Mammary epithelial cell (primary cell): ENCODE results near the gene HTD2.

ENCODE experiments used
- EZH2 ChIP-seq: IDR thresholded peaks from 2 replicates; pipeline ENCODE4 v1.6.1; 2012; ENCODE audit warnings: low read length, inconsistent platforms, borderline replicate concordance
- TF ChIP-seq, protein P1 (sequence below), 2 donors: IDR thresholded peaks in 1 of 2; conservative IDR thresholded peaks in 1 of 2; 2 replicates each; pipeline ENCODE4 v1.5.1; 2011 to 2012; ENCODE audit warnings: inconsistent platforms in 2 of 2, low read length in 2 of 2, mild to moderate bottlenecking in 2 of 2, control low read depth in 1 of 2, low read depth in 1 of 2; ENCODE audit not compliant: insufficient read depth in 1 of 2; ENCODE audit errors: extremely low read depth in 1 of 2

- TF ChIP-seq, protein P1, sequence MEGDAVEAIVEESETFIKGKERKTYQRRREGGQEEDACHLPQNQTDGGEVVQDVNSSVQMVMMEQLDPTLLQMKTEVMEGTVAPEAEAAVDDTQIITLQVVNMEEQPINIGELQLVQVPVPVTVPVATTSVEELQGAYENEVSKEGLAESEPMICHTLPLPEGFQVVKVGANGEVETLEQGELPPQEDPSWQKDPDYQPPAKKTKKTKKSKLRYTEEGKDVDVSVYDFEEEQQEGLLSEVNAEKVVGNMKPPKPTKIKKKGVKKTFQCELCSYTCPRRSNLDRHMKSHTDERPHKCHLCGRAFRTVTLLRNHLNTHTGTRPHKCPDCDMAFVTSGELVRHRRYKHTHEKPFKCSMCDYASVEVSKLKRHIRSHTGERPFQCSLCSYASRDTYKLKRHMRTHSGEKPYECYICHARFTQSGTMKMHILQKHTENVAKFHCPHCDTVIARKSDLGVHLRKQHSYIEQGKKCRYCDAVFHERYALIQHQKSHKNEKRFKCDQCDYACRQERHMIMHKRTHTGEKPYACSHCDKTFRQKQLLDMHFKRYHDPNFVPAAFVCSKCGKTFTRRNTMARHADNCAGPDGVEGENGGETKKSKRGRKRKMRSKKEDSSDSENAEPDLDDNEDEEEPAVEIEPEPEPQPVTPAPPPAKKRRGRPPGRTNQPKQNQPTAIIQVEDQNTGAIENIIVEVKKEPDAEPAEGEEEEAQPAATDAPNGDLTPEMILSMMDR (conservative IDR thresholded peaks at IDR 0.05 in 1 of 2, IDR thresholded peaks at IDR 0.05 in 1 of 2; ENCODE audit: extremely low read depth in 1 of 2, insufficient read depth in 1 of 2, low read depth in 1 of 2, low read length in 2 of 2), result no peak
- no peak for TF ChIP-seq EZH2
Measured at GRCh38 chr3:58352626-58353025, 46.3 kb downstream of the HTD2 start.
